Panc1 (cell line): ENCODE data around the gene SLC29A1. TPM values are rescaled to one million over a fixed set of nuclear protein-coding genes. Genes with fewer than 3 reads are reported as not detected.

ENCODE experiments used
- ATAC-seq: fragments of 200-7000 bp; cut with Tn5 transposase; 2 replicates; pipeline ENCODE4 v1.9.1; 2020; ENCODE audit warnings: mild to moderate bottlenecking, moderate library complexity
- BruUV-seq: library from RNA; stranded (reverse); fragments of 400-500 nt; replicated peaks from 2 replicates; lab custom pipeline; 2021; lab: Mats Ljungman, UMichigan
- CTCF ChIA-PET: fragments of 300-600 bp; sonication (Branson Sonifier 250); formaldehyde crosslinking; loops from one replicate; lab custom pipeline; 2022; ENCODE audit warnings: antibody characterized with exemption; lab: Charles Lee
- POLR2A ChIA-PET: fragments of 300-600 bp; sonication (Branson Sonifier 250); formaldehyde crosslinking; loops from one replicate; lab custom pipeline; 2022; ENCODE audit warnings: antibody characterized with exemption; lab: Charles Lee
- DNase-seq: peaks from one replicate; pipeline ENCODE4 v3.0.0-alpha.2; 2010; ENCODE audit warnings: low read depth, low spot score
- H3K27ac ChIP-seq: 2 replicates; pipeline ENCODE4 v1.5.1; 2011; ENCODE audit warnings: mild to moderate bottlenecking, low read length, inconsistent platforms
- H3K27me3 ChIP-seq: fragments of 200-500 bp; sonication (Bioruptor generic); 2 replicates; pipeline ENCODE4 v1.6.0; 2014; ENCODE audit warnings: low read length, inconsistent platforms; ENCODE audit not compliant: control insufficient read depth, insufficient read depth
- H3K36me3 ChIP-seq: fragments of 200-500 bp; sonication (Bioruptor generic); 2 replicates; pipeline ENCODE4 v1.5.1; 2014; ENCODE audit warnings: inconsistent platforms, mild to moderate bottlenecking, low read length, moderate library complexity; ENCODE audit not compliant: control insufficient read depth, insufficient read depth
- H3K4me1 ChIP-seq: 2 replicates; pipeline ENCODE4 v1.5.1; 2011; ENCODE audit warnings: inconsistent platforms, mild to moderate bottlenecking, low read length, moderate library complexity; ENCODE audit not compliant: control insufficient read depth, insufficient read depth
- H3K4me3 ChIP-seq, 2 experiments: 2 replicates each; pipeline ENCODE4 v1.5.1; 2011 to 2012; ENCODE audit warnings: low read depth in 2 of 2, low read length in 2 of 2, mild to moderate bottlenecking in 2 of 2, inconsistent platforms in 1 of 2, moderate library complexity in 1 of 2
- H3K9me3 ChIP-seq: fragments of 200-500 bp; sonication (Bioruptor generic); 2 replicates; pipeline ENCODE4 v1.5.1; 2014; ENCODE audit warnings: low read depth, mild to moderate bottlenecking, inconsistent platforms, low read length, moderate library complexity; ENCODE audit not compliant: control insufficient read depth, insufficient read depth
- POLR2AphosphoS5 ChIP-seq: IDR thresholded peaks from 2 replicates; pipeline ENCODE4 v1.6.1; 2012; ENCODE audit warnings: mild to moderate bottlenecking, low read depth, low read length, moderate library complexity
- SIN3A ChIP-seq: IDR thresholded peaks from 2 replicates; pipeline ENCODE4 v1.6.1; 2012; ENCODE audit warnings: low read depth, mild to moderate bottlenecking, low read length, moderate library complexity, borderline replicate concordance; ENCODE audit not compliant: insufficient read depth
- TCF7L2 ChIP-seq: IDR thresholded peaks from 2 replicates; pipeline ENCODE4 v1.6.1; 2011; ENCODE audit warnings: mild to moderate bottlenecking, low read depth, low read length, inconsistent platforms
- in situ Hi-C: cut with HindIII; loops from 2 replicates; pipeline ENCODE4 v1.10.0; 2016; ENCODE audit warnings: low sequenced_read_pairs, low pct_unique_long_range_greater_than_20kb
- intact Hi-C: fragments of 100-400 bp; cut with micrococcal nuclease; formaldehyde crosslinking; loops from one replicate; pipeline ENCODE4 v1.10.0; 2022; ENCODE audit not compliant: unreplicated experiment
- total RNA-seq: library from RNA; stranded (reverse); gene quantifications from one replicate; pipeline ENCODE4 v1.2.1, GENCODE V29; 2021; ENCODE audit not compliant: unreplicated experiment
- TF ChIP-seq, protein P1 (sequence below), 2 experiments: IDR thresholded peaks; 2 replicates each; pipeline ENCODE4 v1.6.1; 2011 to 2012; ENCODE audit warnings: low read depth in 2 of 2, control low read depth in 1 of 2, low read length in 1 of 2, mild to moderate bottlenecking in 1 of 2, moderate library complexity in 1 of 2; ENCODE audit not compliant: insufficient read depth in 1 of 2
- TF ChIP-seq, protein P2 (sequence below): fragments of 450-650 bp; IDR thresholded peaks from 2 replicates; pipeline ENCODE4 v1.5.1; 2017; ENCODE audit warnings: mild to moderate bottlenecking

Gene SLC29A1
- total RNA-seq, 1 experiment from 2014 or later: 263 TPM

DNA sequence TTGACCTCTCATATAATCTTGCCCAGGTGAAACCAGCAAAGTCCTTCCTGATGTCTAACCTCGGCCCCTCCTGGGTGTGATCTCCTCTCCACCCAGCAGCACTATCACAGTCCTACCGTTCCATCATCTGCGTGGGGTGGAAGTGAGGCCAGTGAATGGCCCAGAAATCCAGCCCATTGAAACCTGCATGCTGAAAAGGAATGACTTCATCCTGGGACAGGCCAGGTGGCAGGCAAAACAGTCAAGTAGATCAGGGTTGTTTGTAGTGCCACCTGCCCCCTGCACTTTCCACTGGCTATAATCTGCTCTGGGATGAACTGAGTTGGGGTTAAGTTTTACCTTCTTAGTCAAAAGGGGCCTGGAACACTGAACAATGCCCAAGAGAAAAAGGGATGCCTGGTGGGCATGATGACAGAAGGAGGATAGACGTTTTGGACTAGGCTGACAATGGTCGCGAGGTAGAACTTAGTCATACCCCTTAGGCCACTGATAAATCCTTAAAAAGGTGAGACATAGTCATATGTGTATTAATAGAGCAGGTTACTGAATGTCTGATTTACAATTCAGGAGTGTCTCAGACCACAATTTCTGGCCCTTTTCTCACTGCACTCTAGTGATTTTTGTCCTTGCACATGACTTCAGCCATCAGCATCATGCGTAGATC is 15.4 kb downstream of the SLC29A1 start:
- ChIA-PET POLR2A (no interaction called here), CTCF (no interaction called here)
- peaks cover 44% of the 10 kb centered on the region for H3K4me1 ChIP-seq
- ATAC-seq: no peak
- in situ Hi-C loops (no loop called here), intact Hi-C loops (loop anchor here (5.0 kb wide), 1 partner anchor 67 kb away; no protein-coding TSS in a partner anchor)
- peak overlapping the region; percentile 92; the same call in 1 of the 2 replicates for H3K27ac ChIP-seq
- BruUV-seq: TSS peak; percentile 33
- H3K4me3 ChIP-seq: no peak overlapping the region
- no peaks in the 10 kb centered on the region for H3K9me3 ChIP-seq
- no peak for DNase-seq
- peaks cover 3% of the 10 kb centered on the region; the same call in 1 of the 2 replicates for H3K36me3 ChIP-seq
- H3K27me3 ChIP-seq: no peaks in the 10 kb centered on the region
- TF ChIP-seq POLR2AphosphoS5 (peak; percentile 56; the same call in 1 of the 2 replicates), TCF7L2 (no peak), SIN3A (no peak)
- TF ChIP-seq, protein P1, sequence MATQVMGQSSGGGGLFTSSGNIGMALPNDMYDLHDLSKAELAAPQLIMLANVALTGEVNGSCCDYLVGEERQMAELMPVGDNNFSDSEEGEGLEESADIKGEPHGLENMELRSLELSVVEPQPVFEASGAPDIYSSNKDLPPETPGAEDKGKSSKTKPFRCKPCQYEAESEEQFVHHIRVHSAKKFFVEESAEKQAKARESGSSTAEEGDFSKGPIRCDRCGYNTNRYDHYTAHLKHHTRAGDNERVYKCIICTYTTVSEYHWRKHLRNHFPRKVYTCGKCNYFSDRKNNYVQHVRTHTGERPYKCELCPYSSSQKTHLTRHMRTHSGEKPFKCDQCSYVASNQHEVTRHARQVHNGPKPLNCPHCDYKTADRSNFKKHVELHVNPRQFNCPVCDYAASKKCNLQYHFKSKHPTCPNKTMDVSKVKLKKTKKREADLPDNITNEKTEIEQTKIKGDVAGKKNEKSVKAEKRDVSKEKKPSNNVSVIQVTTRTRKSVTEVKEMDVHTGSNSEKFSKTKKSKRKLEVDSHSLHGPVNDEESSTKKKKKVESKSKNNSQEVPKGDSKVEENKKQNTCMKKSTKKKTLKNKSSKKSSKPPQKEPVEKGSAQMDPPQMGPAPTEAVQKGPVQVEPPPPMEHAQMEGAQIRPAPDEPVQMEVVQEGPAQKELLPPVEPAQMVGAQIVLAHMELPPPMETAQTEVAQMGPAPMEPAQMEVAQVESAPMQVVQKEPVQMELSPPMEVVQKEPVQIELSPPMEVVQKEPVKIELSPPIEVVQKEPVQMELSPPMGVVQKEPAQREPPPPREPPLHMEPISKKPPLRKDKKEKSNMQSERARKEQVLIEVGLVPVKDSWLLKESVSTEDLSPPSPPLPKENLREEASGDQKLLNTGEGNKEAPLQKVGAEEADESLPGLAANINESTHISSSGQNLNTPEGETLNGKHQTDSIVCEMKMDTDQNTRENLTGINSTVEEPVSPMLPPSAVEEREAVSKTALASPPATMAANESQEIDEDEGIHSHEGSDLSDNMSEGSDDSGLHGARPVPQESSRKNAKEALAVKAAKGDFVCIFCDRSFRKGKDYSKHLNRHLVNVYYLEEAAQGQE (IDR thresholded peaks at IDR 0.05; ENCODE audit: insufficient read depth in 1 of 2, low read depth in 2 of 2, low read length in 1 of 2): no peak
- TF ChIP-seq, protein P2, sequence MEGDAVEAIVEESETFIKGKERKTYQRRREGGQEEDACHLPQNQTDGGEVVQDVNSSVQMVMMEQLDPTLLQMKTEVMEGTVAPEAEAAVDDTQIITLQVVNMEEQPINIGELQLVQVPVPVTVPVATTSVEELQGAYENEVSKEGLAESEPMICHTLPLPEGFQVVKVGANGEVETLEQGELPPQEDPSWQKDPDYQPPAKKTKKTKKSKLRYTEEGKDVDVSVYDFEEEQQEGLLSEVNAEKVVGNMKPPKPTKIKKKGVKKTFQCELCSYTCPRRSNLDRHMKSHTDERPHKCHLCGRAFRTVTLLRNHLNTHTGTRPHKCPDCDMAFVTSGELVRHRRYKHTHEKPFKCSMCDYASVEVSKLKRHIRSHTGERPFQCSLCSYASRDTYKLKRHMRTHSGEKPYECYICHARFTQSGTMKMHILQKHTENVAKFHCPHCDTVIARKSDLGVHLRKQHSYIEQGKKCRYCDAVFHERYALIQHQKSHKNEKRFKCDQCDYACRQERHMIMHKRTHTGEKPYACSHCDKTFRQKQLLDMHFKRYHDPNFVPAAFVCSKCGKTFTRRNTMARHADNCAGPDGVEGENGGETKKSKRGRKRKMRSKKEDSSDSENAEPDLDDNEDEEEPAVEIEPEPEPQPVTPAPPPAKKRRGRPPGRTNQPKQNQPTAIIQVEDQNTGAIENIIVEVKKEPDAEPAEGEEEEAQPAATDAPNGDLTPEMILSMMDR: no peak

DNA sequence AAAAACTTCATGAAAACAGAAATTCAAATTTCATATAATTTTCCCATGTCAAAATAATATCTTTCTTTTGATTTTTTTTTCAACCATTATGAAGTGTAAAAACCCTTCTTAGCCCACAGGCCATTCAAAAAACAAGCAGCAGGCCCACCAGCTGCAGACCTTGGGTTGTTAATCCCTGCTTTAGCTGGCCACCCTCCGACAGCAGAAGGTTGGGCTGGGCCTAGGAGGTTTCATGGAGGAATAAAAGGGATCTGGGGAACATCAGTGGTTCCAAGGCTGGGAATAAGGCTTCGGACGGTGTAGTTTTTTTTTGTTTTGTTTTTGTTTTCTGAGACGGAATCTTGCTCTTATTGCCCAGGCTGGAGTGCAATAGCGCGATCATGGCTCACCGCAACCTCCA is 19.9 kb downstream of the SLC29A1 start:
- no TSS peak for BruUV-seq
- Histone ChIP-seq H3K9me3 (no peaks in the 10 kb centered on the region), H3K27me3 (no peaks in the 10 kb centered on the region), H3K27ac (no peak overlapping the region), H3K4me1 (peaks cover 12% of the 10 kb centered on the region), H3K4me3 (no peak overlapping the region), H3K36me3 (peaks cover 14% of the 10 kb centered on the region)
- ChIA-PET POLR2A (no interaction called here), CTCF (no interaction called here)
- no peak for TF ChIP-seq TCF7L2
- TF ChIP-seq, protein P1 (IDR thresholded peaks at IDR 0.05; ENCODE audit: insufficient read depth in 1 of 2, low read depth in 2 of 2, low read length in 1 of 2): no peak
- no peak for TF ChIP-seq SIN3A
- no peak for TF ChIP-seq POLR2AphosphoS5
- TF ChIP-seq, protein P2: no peak
- in situ Hi-C loops (no loop called here), intact Hi-C loops (no loop called here)
- ATAC-seq (no peak), DNase-seq (no peak)
